Fibroblast of skin of scalp (primary cell): ENCODE data around the gene OPCML.

Experiments
- DNase-seq: peaks from one replicate; pipeline ENCODE4 v3.0.0-alpha.2; 2013

Gene OPCML

GRCh38 chr11:133536198-133536597, 3.9 kb upstream of the OPCML start:
- no peak for DNase-seq

GRCh38 chr11:133533205-133533604, 904 bp upstream of the OPCML start:
- no peak for DNase-seq

- no peak for DNase-seq
Measured at GRCh38 chr11:133531458-133531857, 843 bp downstream of the OPCML start.

- no peak for DNase-seq
Measured at GRCh38 chr11:133530501-133530835, 1.8 kb downstream of the OPCML start.

GRCh38 chr11:133529807-133530500, 2.3 kb downstream of the OPCML start:
- DNase-seq, result no peak

- no peak for DNase-seq
Measured at GRCh38 chr11:133526790-133527189, 5.5 kb downstream of the OPCML start.

- DNase-seq, result no peak
Measured at GRCh38 chr11:133525976-133526375, 6.3 kb downstream of the OPCML start.

GRCh38 chr11:133524488-133524887, 7.8 kb downstream of the OPCML start:
- no peak for DNase-seq

- DNase-seq, result no peak
Measured at GRCh38 chr11:133522344-133522743, 10.0 kb downstream of the OPCML start.

GRCh38 chr11:133521502-133521901, 10.8 kb downstream of the OPCML start:
- no peak for DNase-seq

GRCh38 chr11:133520707-133521106, 11.6 kb downstream of the OPCML start:
- no peak for DNase-seq

GRCh38 chr11:133519560-133519959, 12.7 kb downstream of the OPCML start:
- no peak for DNase-seq

- DNase-seq, result no peak
Measured at GRCh38 chr11:133518702-133519264, 13.5 kb downstream of the OPCML start.

GRCh38 chr11:133516845-133517244, 15.5 kb downstream of the OPCML start:
- no peak for DNase-seq

GRCh38 chr11:133515107-133515506, 17.2 kb downstream of the OPCML start:
- no peak for DNase-seq

GRCh38 chr11:133509924-133510697, 22.2 kb downstream of the OPCML start:
- no peak for DNase-seq

GRCh38 chr11:133508468-133508867, 23.8 kb downstream of the OPCML start:
- DNase-seq, result no peak

- no peak for DNase-seq
Measured at GRCh38 chr11:133507185-133507584, 25.1 kb downstream of the OPCML start.

GRCh38 chr11:133506551-133507094, 25.7 kb downstream of the OPCML start:
- DNase-seq, result no peak

- DNase-seq, result no peak
Measured at GRCh38 chr11:133506023-133506422, 26.3 kb downstream of the OPCML start.

- no peak for DNase-seq
Measured at GRCh38 chr11:133504906-133505305, 27.4 kb downstream of the OPCML start.

- no peak for DNase-seq
Measured at GRCh38 chr11:133503776-133504175, 28.5 kb downstream of the OPCML start.

GRCh38 chr11:133503236-133503635, 29.1 kb downstream of the OPCML start:
- no peak for DNase-seq
